Right lobe of liver (tissue), 6 donors: Measurements from ENCODE around the gene DYRK1A. TPM values are rescaled to one million over a fixed set of nuclear protein-coding genes. Genes with fewer than 3 reads are reported as not detected.

Source experiments
- ATAC-seq, 4 donors: fragments of 200-7000 bp; cut with Tn5 transposase; one replicate each; pipeline ENCODE4 v1.9.1; 2020; ENCODE audit warnings: mild to moderate bottlenecking in 4 of 4, moderate library complexity in 4 of 4
- DNase-seq, 3 donors: peaks; one replicate each; pipeline ENCODE4 v3.0.0-alpha.2; 2020
- H3K27ac ChIP-seq, 3 donors: fragments of 200-600 bp; one replicate each; pipeline ENCODE4 v1.8.0; 2022
- H3K27me3 ChIP-seq, 2 donors: fragments of 200-600 bp; one replicate each; pipeline ENCODE4 v1.8.0; 2022
- H3K36me3 ChIP-seq, 4 donors: fragments of 200-600 bp; sonication (generic) in 1 of 4; one replicate each; pipeline versions ENCODE4 v1.5.1 to v1.8.0; 2017 to 2022; ENCODE audit warnings: control low read depth in 1 of 4
- H3K4me1 ChIP-seq, 4 donors: fragments of 200-600 bp; sonication (generic) in 1 of 4; one replicate each; pipeline versions ENCODE4 v1.5.1 to v1.8.0; 2017 to 2022; ENCODE audit warnings: control low read depth in 1 of 4
- H3K4me3 ChIP-seq, 3 donors: fragments of 200-600 bp; one replicate each; pipeline ENCODE4 v1.8.0; 2022
- H3K9me3 ChIP-seq, 4 donors: fragments of 200-600 bp; sonication (generic) in 1 of 4; one replicate each; pipeline versions ENCODE4 v1.5.1 to v1.8.0; 2017 to 2022; ENCODE audit warnings: control low read depth in 1 of 4
- POLR2A ChIP-seq: fragments of 450-650 bp; IDR thresholded peaks from one replicate; pipeline ENCODE4 v1.6.1; 2017; ENCODE audit warnings: antibody characterized with exemption, mild to moderate bottlenecking
- WGBS: methylation state at CpG from one replicate; pipeline ENCODE4 v1.1.6; 2018; ENCODE audit warnings: low coverage, low lambda C conversion rate; ENCODE audit not compliant: insufficient coverage; ENCODE audit errors: missing lambda C conversion rate; 5-methylcytosine and 5-hydroxymethylcytosine counted together
- intact Hi-C, 2 donors: fragments of 100-400 bp; cut with DNase I; formaldehyde crosslinking; loops; one replicate each; pipeline versions ENCODE4 v1.11.2 to v1.14.1; 2022
- total RNA-seq, 6 experiments: library from RNA; depleted of rRNA in 2 of 6; stranded (reverse); fragments of >200 nt in 2 of 6; fragmentation: NEBNext Ultra II Directional in 3 of 6; extraction: Animal tissue kit (Norgen Biotek cat#: 25700) in 3 of 6; gene quantifications; one replicate each; pipeline versions ENCODE4 v1.1.0 to v1.2.4, GENCODE V29; 2016 to 2023
- TF ChIP-seq, protein P1 (sequence below), 4 donors: fragments of 200-600 bp in 3 of 4; fragments of 450-650 bp in 1 of 4; IDR thresholded peaks; one replicate each; pipeline versions ENCODE4 v1.5.1 to v1.8.0; 2016 to 2022; ENCODE audit warnings: antibody characterized with exemption in 4 of 4, mild to moderate bottlenecking in 2 of 4
- donor health status: DM: no; HTN: yes; CAD: no.
- donor health status: DM: no; HTN: no; CAD: no.
- donor health status: DM: no; HTN: no; CAD: no.
- donor health status: DM: no; HTN: yes; CAD: no.
- donor health status: DM: no; HTN: yes; CAD: no.

The DYRK1A gene
- total RNA-seq, 6 experiments from 2014 or later, result 20.6 to 32.5 (median 25.7) TPM

- ATAC-seq, result peak; percentile 10 to 48 (median 14)
- Histone ChIP-seq H3K9me3 (no peaks in the 10 kb centered on the region), H3K27ac (peak overlapping the region in 2 of 3 donors; percentile 28 to 56), H3K4me1 (peaks cover 0 to 57% (median 18%) of the 10 kb centered on the region in 4 donors), H3K36me3 (peaks cover 0 to 1% (median 0%) of the 10 kb centered on the region in 4 donors), H3K4me3 (no peak overlapping the region), H3K27me3 (no peaks in the 10 kb centered on the region)
- intact Hi-C loops, result no loop called here
- DNase-seq, result no peak
- TF ChIP-seq, protein P1, sequence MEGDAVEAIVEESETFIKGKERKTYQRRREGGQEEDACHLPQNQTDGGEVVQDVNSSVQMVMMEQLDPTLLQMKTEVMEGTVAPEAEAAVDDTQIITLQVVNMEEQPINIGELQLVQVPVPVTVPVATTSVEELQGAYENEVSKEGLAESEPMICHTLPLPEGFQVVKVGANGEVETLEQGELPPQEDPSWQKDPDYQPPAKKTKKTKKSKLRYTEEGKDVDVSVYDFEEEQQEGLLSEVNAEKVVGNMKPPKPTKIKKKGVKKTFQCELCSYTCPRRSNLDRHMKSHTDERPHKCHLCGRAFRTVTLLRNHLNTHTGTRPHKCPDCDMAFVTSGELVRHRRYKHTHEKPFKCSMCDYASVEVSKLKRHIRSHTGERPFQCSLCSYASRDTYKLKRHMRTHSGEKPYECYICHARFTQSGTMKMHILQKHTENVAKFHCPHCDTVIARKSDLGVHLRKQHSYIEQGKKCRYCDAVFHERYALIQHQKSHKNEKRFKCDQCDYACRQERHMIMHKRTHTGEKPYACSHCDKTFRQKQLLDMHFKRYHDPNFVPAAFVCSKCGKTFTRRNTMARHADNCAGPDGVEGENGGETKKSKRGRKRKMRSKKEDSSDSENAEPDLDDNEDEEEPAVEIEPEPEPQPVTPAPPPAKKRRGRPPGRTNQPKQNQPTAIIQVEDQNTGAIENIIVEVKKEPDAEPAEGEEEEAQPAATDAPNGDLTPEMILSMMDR (IDR thresholded peaks at IDR 0.05), result no peak
- no peak for TF ChIP-seq POLR2A
- WGBS, result 43% methylated on average over 4 of the region's 4 CpGs
These were observed 64.7 kb downstream of the DYRK1A start for GRCh38 chr21:37431243-37431642.

DNA sequence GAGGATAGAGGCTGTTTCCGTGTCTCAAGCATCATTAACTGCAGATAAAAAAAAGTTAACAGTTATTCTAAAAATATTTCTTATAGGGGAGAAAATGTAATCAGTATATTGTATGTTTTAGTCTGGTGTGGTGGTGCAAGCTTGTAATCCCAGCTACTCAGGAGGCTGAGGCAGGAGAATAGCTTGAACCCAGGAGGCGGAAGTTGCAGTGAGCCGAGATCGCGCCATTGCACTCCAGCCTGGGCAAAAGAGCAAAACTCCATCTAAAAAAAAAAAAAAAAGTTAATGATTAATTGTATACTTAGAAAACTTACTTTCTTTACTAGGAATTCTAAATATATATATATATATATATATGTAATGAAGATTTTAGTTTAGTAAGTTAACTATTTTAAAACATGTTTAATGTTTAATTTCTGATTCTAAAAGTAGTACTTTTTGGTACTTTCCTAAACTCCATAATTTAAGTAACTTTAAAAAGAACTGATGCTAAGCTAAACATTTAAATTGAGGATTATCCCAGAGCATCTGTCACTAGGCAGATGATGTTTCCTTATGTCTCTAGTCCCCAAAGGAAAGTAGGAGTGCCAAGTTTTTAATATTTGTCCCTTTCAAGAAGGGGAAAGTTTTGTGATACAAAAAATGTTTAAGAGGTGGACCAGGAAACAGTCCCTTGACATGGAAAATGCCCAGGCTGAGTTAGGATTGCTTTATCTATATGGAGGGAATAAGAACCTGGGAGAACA, 66.3 kb downstream of the DYRK1A start:
- DNase-seq (no peak), ATAC-seq (no peak)
- TF ChIP-seq, protein P1 (IDR thresholded peaks at IDR 0.05), result no peak
- no peak for TF ChIP-seq POLR2A
- H3K27me3 ChIP-seq, result no peaks in the 10 kb centered on the region
- no peak overlapping the region for H3K4me3 ChIP-seq
- intact Hi-C loops, result no loop called here
- 42% methylated on average over 5 of the region's 5 CpGs for WGBS
- H3K27ac ChIP-seq, result no peak overlapping the region
- H3K4me1 ChIP-seq, result peaks cover 0 to 59% (median 18%) of the 10 kb centered on the region in 4 donors
- H3K36me3 ChIP-seq, result peaks cover 0 to 1% (median 0%) of the 10 kb centered on the region in 4 donors
- H3K9me3 ChIP-seq, result no peaks in the 10 kb centered on the region

- Histone ChIP-seq H3K27me3 (no peaks in the 10 kb centered on the region), H3K27ac (no peak overlapping the region), H3K4me3 (no peak overlapping the region), H3K36me3 (peaks cover 0 to 1% (median 0%) of the 10 kb centered on the region in 4 donors), H3K9me3 (no peaks in the 10 kb centered on the region), H3K4me1 (peaks cover 0 to 65% (median 18%) of the 10 kb centered on the region in 4 donors)
- ATAC-seq (no peak), DNase-seq (no peak)
- WGBS, result 93% methylated on average over 5 of the region's 5 CpGs
- intact Hi-C loops, result no loop called here
- TF ChIP-seq, protein P1 (IDR thresholded peaks at IDR 0.05), result no peak
- TF ChIP-seq POLR2A, result no peak
These were observed 66.9 kb downstream of the DYRK1A start for GRCh38 chr21:37433456-37433840.

GRCh38 chr21:37435120-37435519, 68.5 kb downstream of the DYRK1A start:
- ATAC-seq (peak; percentile 60 to 80 (median 66)), DNase-seq (no peak)

More at GRCh38 chr21:37435120-37435519, 68.5 kb downstream of the DYRK1A start:
- no peaks in the 10 kb centered on the region for H3K9me3 ChIP-seq
- H3K27ac ChIP-seq, result no peak overlapping the region
- H3K4me1 ChIP-seq, result peaks cover 0 to 56% (median 12%) of the 10 kb centered on the region in 4 donors
- no peaks in the 10 kb centered on the region for H3K27me3 ChIP-seq
- 51% methylated on average over 6 of the region's 6 CpGs for WGBS
- no peaks in the 10 kb centered on the region for H3K36me3 ChIP-seq
- TF ChIP-seq, protein P1 (IDR thresholded peaks at IDR 0.05), result no peak
- no peak for TF ChIP-seq POLR2A
- intact Hi-C loops, result no loop called here
- no peak overlapping the region for H3K4me3 ChIP-seq
